NCI-H2227 (cell line): ENCODE data around the gene ZNF446.
"Not testable (repeated sequence)": the region's sequence is repeated elsewhere in the genome, so short reads cannot be mapped to it uniquely, and the experiment has no call there.

ENCODE experiments used
- DNase-seq: peaks from one replicate; lab custom pipeline; 2025; ENCODE audit not compliant: unreplicated experiment; lab: John Stamatoyannopoulos, UW

The ZNF446 gene

DNA sequence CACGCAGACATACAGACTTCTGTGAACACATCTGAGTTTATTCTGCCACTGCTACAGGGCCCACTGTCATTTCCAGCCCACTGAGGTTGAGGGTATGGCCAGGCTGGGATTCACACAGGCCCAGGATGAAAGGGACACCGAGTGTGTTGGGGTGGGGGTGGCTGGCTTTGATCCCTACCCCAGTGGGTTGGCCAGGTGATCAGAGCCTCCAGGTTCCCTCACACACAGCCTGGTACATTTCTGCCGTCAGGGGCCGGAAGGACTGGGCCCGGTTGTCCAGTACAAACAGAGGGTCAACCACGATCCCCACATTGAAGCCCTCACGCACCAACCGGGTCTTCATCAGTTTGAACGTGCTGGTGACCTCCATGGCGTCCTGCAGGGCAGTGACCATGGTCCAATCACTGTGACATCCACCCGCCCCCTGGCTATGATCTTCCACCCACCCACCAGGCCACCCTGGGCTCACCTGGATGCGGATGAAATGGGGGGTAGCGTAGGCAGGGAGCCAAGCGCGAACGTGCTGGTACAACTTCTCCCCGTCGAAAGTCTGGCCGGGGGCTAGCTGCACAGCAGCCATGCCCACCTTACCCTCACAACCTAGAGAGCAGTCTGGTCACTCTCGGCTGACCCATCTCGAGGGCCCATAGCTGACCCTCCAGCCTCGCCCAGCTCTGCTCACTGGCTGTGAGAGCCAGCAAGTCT, 22.3 kb downstream of the ZNF446 start:
- no peak for DNase-seq

- peak; percentile 100 for DNase-seq
Measured at GRCh38 chr19:58499021-58499927, 23.1 kb downstream of the ZNF446 start.

DNA sequence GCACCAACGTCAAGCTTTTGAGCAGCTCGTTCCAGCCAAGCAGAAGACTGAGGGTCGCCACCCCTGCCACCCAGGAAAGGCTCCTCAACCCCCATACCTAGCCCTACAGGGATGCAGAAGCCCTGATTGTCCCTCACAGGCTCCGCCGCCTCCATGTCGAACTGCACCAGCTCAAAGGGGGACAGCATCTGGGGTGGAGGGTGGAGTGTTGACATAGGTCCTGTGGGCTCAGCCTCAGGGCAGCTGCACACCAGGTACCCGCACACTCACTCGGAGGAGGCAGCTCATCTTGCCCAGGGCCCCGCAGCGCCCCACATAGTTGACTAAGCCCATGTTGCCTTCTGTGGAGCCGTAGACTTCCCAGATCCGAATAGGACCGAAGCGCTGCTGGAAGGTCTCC, 24.1 kb downstream of the ZNF446 start:
- DNase-seq: no peak

DNA sequence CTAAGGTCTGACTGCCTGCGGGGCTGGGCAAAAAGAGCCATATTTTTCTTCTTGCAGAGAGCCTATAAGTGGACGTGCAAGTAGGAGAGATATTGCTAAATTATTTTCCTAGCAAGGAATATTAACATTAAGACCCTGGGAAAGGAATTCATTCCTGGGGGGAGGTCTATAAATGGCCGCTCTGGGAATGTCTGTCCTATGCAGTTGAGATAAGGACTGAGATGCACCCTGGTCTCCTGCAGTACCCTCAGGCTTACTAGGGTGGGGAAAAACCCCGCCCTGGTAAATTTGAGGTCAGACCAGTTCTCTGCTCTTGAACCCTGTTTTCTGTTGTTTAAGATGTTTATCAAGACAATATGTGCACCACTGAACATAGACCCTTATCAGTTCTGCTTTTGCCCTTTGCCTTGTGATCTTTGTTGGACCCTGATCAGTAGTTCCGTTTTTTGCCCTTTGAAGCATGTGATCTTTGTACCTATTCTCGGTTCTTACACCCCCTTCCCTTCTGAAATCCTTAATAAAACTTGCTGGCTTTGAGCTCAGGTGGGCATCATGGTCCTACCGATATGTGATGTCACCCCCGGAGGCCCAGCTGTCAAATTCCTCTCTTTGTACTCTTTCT, 31.6 kb downstream of the ZNF446 start:
- not testable (repeated sequence) for DNase-seq

- DNase-seq: no peak
Measured at GRCh38 chr19:58509731-58510083, 33.6 kb downstream of the ZNF446 start.

GRCh38 chr19:58510084-58510862, 34.1 kb downstream of the ZNF446 start:
- no peak for DNase-seq

- no peak for DNase-seq
Measured at GRCh38 chr19:58511353-58512208, 35.4 kb downstream of the ZNF446 start, which contains the start of gene SLC27A5. TSS of gene SLC27A5 (minus strand) at chr19:58511992. CDS start at chr19:58511955, 37 bp downstream.

GRCh38 chr19:58513213-58513693, 37.1 kb downstream of the ZNF446 start:
- no peak for DNase-seq

DNA sequence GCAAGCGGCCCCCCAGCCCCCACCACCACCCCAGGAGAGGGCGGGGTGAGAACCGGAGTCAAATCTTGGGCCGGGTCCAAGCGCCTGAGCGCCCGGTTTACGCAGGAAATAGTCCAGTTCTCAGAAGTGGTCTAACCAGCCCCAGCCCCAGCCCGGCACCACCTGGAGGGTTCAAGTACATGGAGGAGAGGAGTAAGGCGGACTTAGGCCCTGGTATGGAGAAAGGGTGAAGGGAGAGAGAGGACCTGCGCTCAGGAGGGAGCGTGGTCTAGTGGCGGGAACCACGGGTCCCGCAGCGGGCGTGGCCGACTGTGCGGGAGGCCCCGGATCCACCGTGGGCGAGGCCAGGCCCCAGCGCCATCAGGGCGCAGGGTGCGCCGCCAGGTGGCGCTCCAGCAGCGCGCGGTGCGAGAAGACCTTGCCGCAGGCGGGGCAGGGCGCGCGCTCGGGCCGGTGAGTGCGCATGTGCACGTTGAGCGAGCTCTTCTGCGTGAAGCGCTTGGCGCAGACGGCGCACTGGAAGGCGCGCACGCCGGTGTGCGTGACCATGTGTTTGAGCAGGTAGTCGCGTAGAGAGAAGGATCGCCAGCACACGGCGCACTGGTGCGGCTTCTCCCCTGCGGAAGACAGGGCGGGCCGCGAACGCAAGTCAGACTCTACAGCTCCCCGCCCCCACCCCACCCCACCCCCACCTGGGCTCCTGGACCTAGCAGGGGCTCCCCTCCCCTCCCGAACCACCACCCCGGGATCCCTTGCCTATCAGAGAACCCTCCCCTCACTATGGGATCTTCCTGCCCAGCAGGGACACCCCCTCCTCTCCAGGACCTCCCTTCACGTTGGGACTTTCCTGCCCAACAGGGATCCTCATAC, 37.8 kb downstream of the ZNF446 start:
- peak; percentile 100 for DNase-seq

- no peak for DNase-seq
Measured at GRCh38 chr19:58514564-58515022, 38.4 kb downstream of the ZNF446 start.

- no peak for DNase-seq
Measured at GRCh38 chr19:58515259-58515658, 39.1 kb downstream of the ZNF446 start.

DNA sequence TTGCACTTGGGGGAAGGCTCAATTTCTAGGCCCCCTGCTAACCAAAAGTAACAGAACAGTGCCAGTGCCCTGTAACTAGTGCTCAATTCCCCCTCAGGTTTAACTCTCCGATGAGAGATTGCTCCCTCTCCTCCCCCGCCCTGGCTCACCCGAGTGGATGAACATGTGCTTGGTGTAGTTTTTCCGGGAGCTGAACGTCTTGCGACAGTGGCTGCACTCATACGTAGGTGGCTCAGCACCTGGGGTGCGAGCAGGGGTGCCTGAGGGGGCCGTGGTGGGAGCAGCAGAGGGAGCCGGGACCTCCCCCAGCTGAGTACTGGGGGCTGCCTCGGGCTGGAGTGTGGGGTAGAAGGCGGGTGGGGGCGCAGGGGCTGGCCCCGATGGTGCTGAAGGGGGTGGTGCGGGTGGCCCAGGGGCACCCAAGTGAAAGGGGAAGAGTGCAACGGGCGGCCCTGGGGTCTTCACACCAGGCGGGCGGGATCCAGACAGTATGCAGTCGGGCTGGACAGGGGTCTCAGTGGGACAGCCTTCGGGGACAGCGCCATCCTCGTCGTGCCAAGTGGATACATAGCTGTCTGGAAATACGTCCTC, 40.2 kb downstream of the ZNF446 start:
- no peak for DNase-seq

GRCh38 chr19:58516964-58517833, 41.0 kb downstream of the ZNF446 start:
- DNase-seq: peak; percentile 50

DNA sequence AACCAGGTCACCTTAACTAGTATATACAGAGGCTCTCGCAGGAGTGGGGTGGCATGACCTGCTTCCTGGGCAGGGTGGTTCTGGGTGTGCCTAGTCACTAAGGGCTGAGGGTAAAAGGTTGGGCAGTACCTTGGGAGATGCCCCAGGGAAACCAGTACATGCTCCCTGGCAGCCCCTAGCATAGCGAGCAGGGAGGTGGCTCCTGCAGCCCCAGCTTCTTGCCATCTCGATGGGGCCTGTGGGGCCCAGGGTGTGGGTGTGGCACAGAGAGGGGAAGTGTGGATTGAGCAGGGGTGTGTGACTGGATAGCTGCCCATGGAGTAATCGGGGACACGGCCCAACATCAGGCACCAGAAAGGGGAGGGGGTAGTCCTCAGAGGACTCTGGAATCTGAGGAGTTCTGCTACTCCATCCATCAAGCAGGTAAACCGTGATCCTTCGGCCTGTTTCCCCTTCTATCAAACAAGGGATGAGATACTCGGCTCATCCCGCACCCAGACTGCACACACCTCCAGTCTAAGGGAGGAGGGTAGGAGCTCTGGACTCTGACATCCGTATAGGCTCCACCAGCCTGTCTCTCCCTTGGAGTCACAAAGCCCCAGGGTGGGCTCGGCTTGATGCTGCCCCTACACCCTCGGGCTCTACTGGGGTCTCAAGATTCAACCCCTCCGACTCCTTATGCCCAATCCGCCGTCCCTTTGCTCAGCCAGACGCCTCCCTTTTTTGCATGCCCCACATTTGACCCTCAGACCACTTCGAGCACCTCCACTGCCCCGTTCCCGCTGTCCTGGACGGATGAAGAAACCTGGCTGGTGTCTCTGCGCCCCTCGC, 42.3 kb downstream of the ZNF446 start:
- DNase-seq: no peak

DNA sequence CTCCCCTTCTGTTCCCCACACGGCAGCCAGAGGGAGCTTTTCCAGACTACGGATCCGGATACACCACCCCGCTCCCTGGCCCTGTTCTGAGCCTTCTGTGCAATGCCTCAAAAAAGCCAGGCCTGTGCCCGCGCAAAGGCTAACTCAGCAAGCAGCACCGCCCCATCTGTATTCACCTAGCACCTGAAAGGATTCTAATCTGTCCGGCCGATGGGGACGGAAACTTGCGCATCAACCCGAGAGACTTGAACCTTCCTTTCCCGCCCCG, 42.9 kb downstream of the ZNF446 start:
- DNase-seq: peak; percentile 92

DNA sequence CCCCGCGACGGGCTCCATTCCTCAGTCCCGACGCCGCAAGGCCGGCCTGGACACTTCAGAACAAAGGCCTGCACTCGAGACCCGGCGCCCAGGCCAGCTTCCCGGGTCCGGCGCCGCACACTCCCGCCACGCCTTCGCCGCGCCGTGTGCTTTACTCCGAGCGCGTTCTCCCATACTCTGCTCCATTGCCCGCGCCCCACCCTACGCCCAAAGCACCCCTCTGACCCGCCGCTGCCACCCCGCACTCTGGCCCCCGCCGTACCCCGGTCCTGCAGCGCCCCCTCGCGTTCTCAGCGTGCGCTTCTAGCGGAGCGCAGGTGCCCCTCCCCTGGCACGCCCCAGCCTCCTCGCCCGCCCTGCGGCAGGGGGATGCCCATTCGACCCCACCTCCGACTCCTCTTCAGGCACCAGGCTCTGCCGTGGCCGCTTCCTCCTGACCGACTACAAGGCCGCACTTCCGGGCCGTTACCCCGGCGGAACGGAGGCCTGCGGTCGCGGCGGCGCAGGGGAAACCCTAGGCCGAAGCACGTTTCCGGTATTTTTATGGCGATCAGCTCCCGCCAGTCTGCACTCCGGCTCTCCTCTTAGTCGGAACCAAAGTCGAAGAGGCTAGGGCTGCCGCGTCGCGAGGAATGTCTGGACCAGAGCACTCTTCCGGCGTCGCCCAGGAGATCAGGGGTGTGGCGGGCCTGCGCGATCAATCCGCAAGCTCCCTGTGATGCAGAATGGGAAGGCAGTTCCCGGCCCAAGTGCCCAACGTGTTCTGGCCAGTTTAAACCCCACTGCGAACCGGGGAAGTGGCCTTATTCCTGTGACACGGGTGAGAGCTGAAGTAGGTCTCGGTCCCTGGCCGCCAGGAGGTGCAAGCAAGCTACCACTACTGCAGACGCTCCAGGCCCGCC, 43.5 kb downstream of the ZNF446 start, which contains the start of gene ZBTB45:
TSS of gene ZBTB45 (minus strand) at position 456 of the 902 bp plus-strand sequence. CDS start 2,137 bp downstream, outside the sequence.
- DNase-seq: peak; percentile 100
